MCF 10A (cell line): Measurements from ENCODE around the gene TARS3. TPM values are rescaled to one million over a fixed set of nuclear protein-coding genes. Genes with fewer than 3 reads are reported as not detected.

Source experiments
- BruUV-seq: library from RNA; stranded (reverse); fragments of 400-500 nt; replicated peaks from 2 replicates; lab custom pipeline; 2021; lab: Mats Ljungman, UMichigan
- CTCF ChIA-PET: fragments of 300-600 bp; sonication (Branson Sonifier 250); formaldehyde crosslinking; extraction: SDS; loops from one replicate; lab custom pipeline; 2021; ENCODE audit warnings: antibody characterized with exemption, inconsistent platforms; lab: Yijun Ruan, JAX
- POLR2A ChIA-PET: fragments of 300-600, 350-650 bp; sonication (Branson Sonifier 250); formaldehyde crosslinking; extraction: SDS; loops from one replicate; lab custom pipeline; 2020; ENCODE audit warnings: antibody characterized with exemption, inconsistent platforms; lab: Yijun Ruan, JAX
- DNase-seq: peaks from one replicate; pipeline ENCODE4 v3.0.0-alpha.2; 2018; ENCODE audit not compliant: unreplicated experiment
- H3K27ac Mint-ChIP-seq: one replicate; pipeline ENCODE4 v1.8.0; 2022; ENCODE audit warnings: mild to moderate bottlenecking, low read depth, mixed read lengths; ENCODE audit not compliant: unreplicated experiment
- H3K27me3 Mint-ChIP-seq: one replicate; pipeline ENCODE4 v1.8.0; 2022; ENCODE audit warnings: mixed read lengths; ENCODE audit not compliant: insufficient read depth, unreplicated experiment
- H3K36me3 Mint-ChIP-seq: one replicate; pipeline ENCODE4 v1.8.0; 2022; ENCODE audit warnings: mild to moderate bottlenecking, moderate library complexity, mixed read lengths; ENCODE audit not compliant: insufficient read depth, unreplicated experiment
- H3K4me1 Mint-ChIP-seq: one replicate; pipeline ENCODE4 v1.8.0; 2022; ENCODE audit warnings: mixed read lengths; ENCODE audit not compliant: insufficient read depth, unreplicated experiment
- H3K4me3 Mint-ChIP-seq: one replicate; pipeline ENCODE4 v1.8.0; 2022; ENCODE audit warnings: mild to moderate bottlenecking, moderate library complexity, mixed read lengths; ENCODE audit not compliant: unreplicated experiment
- H3K9me3 Mint-ChIP-seq: one replicate; pipeline ENCODE4 v1.8.0; 2022; ENCODE audit warnings: mixed read lengths; ENCODE audit not compliant: unreplicated experiment
- CTCF ChIP-seq: fragments of 200-600 bp; IDR thresholded peaks from one replicate; pipeline ENCODE4 v1.8.0; 2022; ENCODE audit warnings: antibody characterized with exemption, mild to moderate bottlenecking; ENCODE audit not compliant: unreplicated experiment
- intact Hi-C: fragments of 100-400 bp; cut with micrococcal nuclease; formaldehyde crosslinking; loops from 2 replicates; pipeline ENCODE4 v1.14.1; 2022
- total RNA-seq: library from RNA; stranded (reverse); gene quantifications from 2 replicates; pipeline ENCODE4 v1.2.3, GENCODE V29; 2022

The TARS3 gene
- total RNA-seq, 1 experiment from 2014 or later = 5.0 TPM

- peaks cover 4% of the 10 kb centered on the region for H3K36me3 Mint-ChIP-seq
- H3K4me1 Mint-ChIP-seq = peaks cover 16% of the 10 kb centered on the region
- DNase-seq = no peak
- POLR2A ChIA-PET = no interaction called here
- no peaks in the 10 kb centered on the region for H3K27me3 Mint-ChIP-seq
- H3K9me3 Mint-ChIP-seq = peaks cover 8% of the 10 kb centered on the region
- intact Hi-C loops = no loop called here
- no peak for TF ChIP-seq CTCF
- CTCF ChIA-PET = no interaction called here
- no peak overlapping the region for H3K4me3 Mint-ChIP-seq
- no peak overlapping the region for H3K27ac Mint-ChIP-seq
- BruUV-seq = no TSS peak
These were observed 104.7 kb downstream of the TARS3 start for GRCh38 chr15:101619615-101619865.

- Mint-ChIP-seq H3K36me3 (peaks cover 2% of the 10 kb centered on the region), H3K27ac (no peak overlapping the region), H3K4me1 (peaks cover 16% of the 10 kb centered on the region), H3K27me3 (no peaks in the 10 kb centered on the region), H3K4me3 (no peak overlapping the region), H3K9me3 (peaks cover 8% of the 10 kb centered on the region)
- ChIA-PET CTCF (interaction anchor here (1.1 kb wide), 1 partner anchor 117 kb away, joined by 4 read pairs; no protein-coding TSS in a partner anchor), POLR2A (no interaction called here)
- no peak for TF ChIP-seq CTCF
- intact Hi-C loops = no loop called here
- BruUV-seq = no TSS peak
- no peak for DNase-seq
These were observed 105.2 kb downstream of the TARS3 start for GRCh38 chr15:101618851-101619614.

GRCh38 chr15:101618076-101618475 is 106.2 kb downstream of the TARS3 start:
- no TSS peak for BruUV-seq
- H3K36me3 Mint-ChIP-seq = no peaks in the 10 kb centered on the region
- ChIA-PET POLR2A (no interaction called here), CTCF (interaction anchor here (0.7 to 1.1 kb wide), 2 partner anchors 116 to 329 kb away, joined by 3 to 4 read pairs; no protein-coding TSS in a partner anchor)
- H3K4me1 Mint-ChIP-seq = peaks cover 16% of the 10 kb centered on the region
- DNase-seq = no peak
- intact Hi-C loops = no loop called here
- no peak overlapping the region for H3K4me3 Mint-ChIP-seq
- H3K27me3 Mint-ChIP-seq = no peaks in the 10 kb centered on the region
- no peak overlapping the region for H3K27ac Mint-ChIP-seq
- H3K9me3 Mint-ChIP-seq = peaks cover 2% of the 10 kb centered on the region
- no peak for TF ChIP-seq CTCF

- DNase-seq = no peak
- POLR2A ChIA-PET = no interaction called here
- Mint-ChIP-seq H3K27ac (no peak overlapping the region), H3K27me3 (no peaks in the 10 kb centered on the region), H3K36me3 (no peaks in the 10 kb centered on the region), H3K9me3 (no peaks in the 10 kb centered on the region), H3K4me3 (no peak overlapping the region), H3K4me1 (peaks cover 16% of the 10 kb centered on the region)
- CTCF ChIA-PET = interaction anchor here (0.7 to 1.1 kb wide), 2 partner anchors 115 to 328 kb away, joined by 3 to 4 read pairs; no protein-coding TSS in a partner anchor
- no TSS peak for BruUV-seq
- no peak for TF ChIP-seq CTCF
- intact Hi-C loops = no loop called here
These were observed 106.8 kb downstream of the TARS3 start for GRCh38 chr15:101617390-101617965.
